HEK293 (cell line): ENCODE measurements around the gene HSDL2.

Experiments used
- CTCF ChIA-PET: fragments of 350-600 bp; formaldehyde crosslinking; extraction: SDS; loops from one replicate; lab custom pipeline; 2021; ENCODE audit warnings: antibody characterized with exemption; lab: Yijun Ruan, JAX
- POLR2A ChIA-PET: fragments of 300-600 bp; formaldehyde crosslinking; extraction: SDS; loops from one replicate; lab custom pipeline; 2020; ENCODE audit warnings: antibody characterized with exemption, inconsistent platforms; lab: Yijun Ruan, JAX
- H3K27ac ChIP-seq: fragments of 200-500 bp; sonication (Bioruptor generic); 2 replicates; pipeline ENCODE4 v1.5.1; 2014; ENCODE audit warnings: low read depth, low read length, control low read depth, inconsistent platforms; ENCODE audit errors: extremely low read depth
- H3K36me3 ChIP-seq, 2 experiments: fragments of 200-500 bp in 1 of 2; sonication (Bioruptor generic) in 1 of 2; 1 replicate in 1 of 2; 2 replicates in 1 of 2; pipeline ENCODE4 v1.5.1; 2014 to 2017; ENCODE audit warnings: inconsistent platforms in 2 of 2, low read length in 2 of 2; ENCODE audit not compliant: control insufficient read depth in 2 of 2, insufficient read depth in 1 of 2
- H3K4me1 ChIP-seq: fragments of 200-500 bp; sonication (Bioruptor generic); 2 replicates; pipeline ENCODE4 v1.5.1; 2014; ENCODE audit warnings: mild to moderate bottlenecking, low read length, inconsistent platforms; ENCODE audit not compliant: control insufficient read depth, insufficient read depth
- H3K4me3 ChIP-seq: 2 replicates; pipeline ENCODE4 v1.5.1; 2011; ENCODE audit warnings: low read depth, mild to moderate bottlenecking, control low read depth, low read length, moderate library complexity
- H3K9me3 ChIP-seq: fragments of 200-500 bp; sonication (Bioruptor generic); 2 replicates; pipeline ENCODE4 v1.5.1; 2014; ENCODE audit warnings: low read depth, low read length, inconsistent platforms; ENCODE audit not compliant: control insufficient read depth, insufficient read depth
- BCL11B ChIP-seq: fragments of 450-650 bp; formaldehyde crosslinking; IDR thresholded peaks from 2 replicates; pipeline ENCODE4 v1.5.1; 2016; ENCODE audit warnings: low read depth, missing biosample characterization, missing genetic modification characterization
- GLIS2 ChIP-seq: fragments of 450-650 bp; formaldehyde crosslinking; IDR thresholded peaks from 2 replicates; pipeline ENCODE4 v1.5.1; 2016; ENCODE audit warnings: missing biosample characterization, missing genetic modification characterization
- KLF8 ChIP-seq: fragments of 450-650 bp; formaldehyde crosslinking; IDR thresholded peaks from 2 replicates; pipeline ENCODE4 v1.5.1; 2016; ENCODE audit warnings: missing biosample characterization, missing genetic modification characterization
- MEIS1 ChIP-seq: sonication (generic); formaldehyde crosslinking; IDR thresholded peaks from 2 replicates; pipeline ENCODE4 v1.8.1; 2022; ENCODE audit warnings: missing genetic modification reagents, mild to moderate bottlenecking, borderline replicate concordance
- TRIM28 ChIP-seq: IDR thresholded peaks from 2 replicates; pipeline ENCODE4 v1.6.1; 2011; ENCODE audit warnings: low read length, control low read depth, borderline replicate concordance
- YY2 ChIP-seq: fragments of 450-650 bp; formaldehyde crosslinking; IDR thresholded peaks from 2 replicates; pipeline ENCODE4 v1.5.1; 2016; ENCODE audit warnings: missing biosample characterization, missing genetic modification characterization
- ZBTB20 ChIP-seq: fragments of 450-650 bp; formaldehyde crosslinking; IDR thresholded peaks from 2 replicates; pipeline ENCODE4 v1.5.1; 2016; ENCODE audit warnings: missing biosample characterization, missing genetic modification characterization
- ZBTB48 ChIP-seq: fragments of 450-650 bp; formaldehyde crosslinking; IDR thresholded peaks from 2 replicates; pipeline ENCODE4 v1.5.1; 2016; ENCODE audit warnings: missing biosample characterization, missing genetic modification characterization
- ZBTB6 ChIP-seq: fragments of 450-650 bp; formaldehyde crosslinking; IDR thresholded peaks from 2 replicates; pipeline ENCODE4 v1.5.1; 2017; ENCODE audit warnings: missing biosample characterization, missing genetic modification characterization
- ZBTB8A ChIP-seq: fragments of 450-650 bp; formaldehyde crosslinking; IDR thresholded peaks from 2 replicates; pipeline ENCODE4 v1.5.1; 2016; ENCODE audit warnings: missing biosample characterization, missing genetic modification characterization
- ZNF132 ChIP-seq: fragments of 450-650 bp; formaldehyde crosslinking; IDR thresholded peaks from 2 replicates; pipeline ENCODE4 v1.5.1; 2017; ENCODE audit warnings: missing biosample characterization, missing genetic modification characterization, borderline replicate concordance
- ZNF148 ChIP-seq: fragments of 450-650 bp; formaldehyde crosslinking; IDR thresholded peaks from 2 replicates; pipeline ENCODE4 v1.5.0; 2017; ENCODE audit warnings: missing biosample characterization, missing genetic modification characterization, borderline replicate concordance
- ZNF221 ChIP-seq: fragments of 450-650 bp; formaldehyde crosslinking; IDR thresholded peaks from 2 replicates; pipeline ENCODE4 v1.5.1; 2017; ENCODE audit warnings: missing biosample characterization, missing genetic modification characterization, borderline replicate concordance
- ZNF23 ChIP-seq: fragments of 450-650 bp; formaldehyde crosslinking; IDR thresholded peaks from 2 replicates; pipeline ENCODE4 v1.5.1; 2016; ENCODE audit warnings: missing biosample characterization, missing genetic modification characterization, borderline replicate concordance
- ZNF398 ChIP-seq: fragments of 450-650 bp; formaldehyde crosslinking; IDR thresholded peaks from 2 replicates; pipeline ENCODE4 v1.5.1; 2017; ENCODE audit warnings: missing biosample characterization, missing genetic modification characterization
- ZNF521 ChIP-seq: fragments of 450-650 bp; formaldehyde crosslinking; IDR thresholded peaks from 2 replicates; pipeline ENCODE4 v1.5.1; 2017; ENCODE audit warnings: missing biosample characterization, mild to moderate bottlenecking, missing genetic modification characterization
- ZNF571 ChIP-seq: fragments of 450-650 bp; formaldehyde crosslinking; IDR thresholded peaks from 2 replicates; pipeline ENCODE4 v1.5.0; 2017; ENCODE audit warnings: missing biosample characterization, missing genetic modification characterization
- ZNF585B ChIP-seq: fragments of 450-650 bp; formaldehyde crosslinking; IDR thresholded peaks from 2 replicates; pipeline ENCODE4 v1.5.1; 2016; ENCODE audit warnings: missing biosample characterization, missing genetic modification characterization
- ZNF596 ChIP-seq: fragments of 450-650 bp; IDR thresholded peaks from 2 replicates; pipeline ENCODE4 v1.5.0; 2018; ENCODE audit warnings: missing biosample characterization, mild to moderate bottlenecking, missing genetic modification characterization, moderate library complexity
- ZNF600 ChIP-seq: fragments of 450-650 bp; formaldehyde crosslinking; IDR thresholded peaks from 2 replicates; pipeline ENCODE4 v1.5.1; 2016; ENCODE audit warnings: missing biosample characterization, missing genetic modification characterization
- ZNF623 ChIP-seq: fragments of 450-650 bp; formaldehyde crosslinking; IDR thresholded peaks from 2 replicates; pipeline ENCODE4 v1.5.1; 2016; ENCODE audit warnings: missing biosample characterization, missing genetic modification characterization
- ZNF626 ChIP-seq: fragments of 450-650 bp; sonication (Bioruptor Pico); formaldehyde crosslinking; IDR thresholded peaks from 2 replicates; pipeline ENCODE4 v1.5.1; 2018; ENCODE audit warnings: missing biosample characterization, missing genetic modification characterization, inconsistent platforms
- ZNF654 ChIP-seq: fragments of 450-650 bp; formaldehyde crosslinking; IDR thresholded peaks from 2 replicates; pipeline ENCODE4 v1.5.1; 2016; ENCODE audit warnings: low read depth, missing biosample characterization, missing genetic modification characterization
- ZNF670 ChIP-seq: fragments of 450-650 bp; formaldehyde crosslinking; IDR thresholded peaks from 2 replicates; pipeline ENCODE4 v1.5.1; 2016; ENCODE audit warnings: missing biosample characterization, missing genetic modification characterization, low read depth
- ZNF677 ChIP-seq: fragments of 450-650 bp; IDR thresholded peaks from 2 replicates; pipeline ENCODE4 v1.5.0; 2018; ENCODE audit warnings: missing biosample characterization, mild to moderate bottlenecking, missing genetic modification characterization, moderate library complexity
- ZSCAN30 ChIP-seq: fragments of 450-650 bp; IDR thresholded peaks from 2 replicates; pipeline ENCODE4 v1.5.1; 2018; ENCODE audit warnings: missing biosample characterization, mild to moderate bottlenecking, missing genetic modification characterization, moderate library complexity

HSDL2 gene

GRCh38 chr9:112484607-112485006 is 104.7 kb downstream of the HSDL2 start:
- ChIA-PET CTCF (interaction anchor here (1.3 kb wide), 1 partner anchor 123 kb away, joined by 5 read pairs; no protein-coding TSS in a partner anchor), POLR2A (no interaction called here)
- Histone ChIP-seq H3K4me3 (no peak overlapping the region), H3K4me1 (peaks cover 3% of the 10 kb centered on the region; the same call in 1 of the 2 replicates), H3K9me3 (no peaks in the 10 kb centered on the region), H3K27ac (no peak overlapping the region), H3K36me3 (no peaks in the 10 kb centered on the region; a peak in 1 of 3 replicates)
- TF ChIP-seq GLIS2 (no peak), ZBTB20 (no peak), ZBTB6 (tag by site-specific recombination) (no peak), TRIM28 (no peak), KLF8 (tag by site-specific recombination) (no peak), BCL11B (tag by site-specific recombination) (no peak), MEIS1 (CRISPR knock-in tag) (no peak), ZNF571 (no peak), ZNF398 (tag by site-specific recombination) (no peak)

- Histone ChIP-seq H3K4me3 (no peak overlapping the region), H3K27ac (no peak overlapping the region), H3K9me3 (no peaks in the 10 kb centered on the region), H3K36me3 (no peaks in the 10 kb centered on the region; a peak in 1 of 3 replicates), H3K4me1 (peaks cover 10% of the 10 kb centered on the region; the same call in 1 of the 2 replicates)
- ChIA-PET CTCF (interaction anchor here (0.6 to 1.3 kb wide), 4 partner anchors 124 to 1598 kb away, joined by 3 to 5 read pairs (median 3); no protein-coding TSS in a partner anchor), POLR2A (interaction anchor here (1.2 to 2.5 kb wide), 5 partner anchors 9 to 232 kb away, joined by 5 to 27 read pairs (median 10); partner anchors contain the start of genes HSDL2 and INIP)
- TF ChIP-seq ZNF521 (tag by site-specific recombination) (no peak), YY2 (tag by site-specific recombination) (no peak), ZNF585B (tag by site-specific recombination) (no peak)
These were observed 105.7 kb downstream of the HSDL2 start for GRCh38 chr9:112485574-112485973.

GRCh38 chr9:112486221-112487007 is 106.5 kb downstream of the HSDL2 start, which contains the start of gene KIAA1958:
Gene KIAA1958 (plus strand): TSS chr9:112486827. CDS start chr9:112574081, 87,254 bp downstream.
- CTCF ChIA-PET, result interaction anchor here (0.6 to 1.3 kb wide), 3 partner anchors 18 to 1125 kb away, joined by 3 to 5 read pairs (median 4); no protein-coding TSS in a partner anchor
- Histone ChIP-seq H3K9me3 (no peaks in the 10 kb centered on the region), H3K4me1 (peaks cover 11% of the 10 kb centered on the region; the same call in 1 of the 2 replicates), H3K36me3 (no peaks in the 10 kb centered on the region; a peak in 1 of 3 replicates), H3K4me3 (peak within 1 kb of the TSS; percentile 97), H3K27ac (peak within 1 kb of the TSS; percentile 82)
- POLR2A ChIA-PET, result interaction anchor here (0.7 to 2.5 kb wide), 10 partner anchors 10 to 265 kb away, joined by 3 to 27 read pairs (median 5); partner anchors contain the start of genes HSDL2, INIP and SNX30
- TF ChIP-seq ZNF571, result no peak
- peak; percentile 64; the same call in 1 of the 2 replicates for TF ChIP-seq ZBTB48 (tag by site-specific recombination)
- no peak for TF ChIP-seq ZNF23 (tag by site-specific recombination)
- TF ChIP-seq ZNF148 (tag by site-specific recombination), result no peak
- TF ChIP-seq ZNF626, result no peak
- peak; percentile 85; the same call in 1 of the 2 replicates for TF ChIP-seq ZSCAN30
- no peak for TF ChIP-seq ZNF654 (tag by site-specific recombination)
- no peak for TF ChIP-seq ZNF677 (tag by site-specific recombination)
- TF ChIP-seq ZNF670 (tag by site-specific recombination), result no peak
- TF ChIP-seq ZNF600 (tag by site-specific recombination), result peak; percentile 71
- TF ChIP-seq ZNF623 (tag by site-specific recombination), result no peak
- no peak for TF ChIP-seq ZNF596
- no peak for TF ChIP-seq ZNF132 (tag by site-specific recombination)
- no peak for TF ChIP-seq ZBTB8A
- no peak for TF ChIP-seq ZNF221 (tag by site-specific recombination)
